Activated T-cell treated with anti-CD3 and anti-CD28 coated beads for 1 hour (primary cell): Measurements from ENCODE around the gene ZNF821.
"Not testable (repeated sequence)": the region's sequence is repeated elsewhere in the genome, so short reads cannot be mapped to it uniquely, and the experiment has no call there.

Source experiments
- DNase-seq: peaks from one replicate; pipeline ENCODE4 v3.0.0-alpha.2; 2020; ENCODE audit warnings: low read depth

Gene ZNF821

GRCh38 chr16:71902656-71903365, 18.8 kb upstream of the ZNF821 start:
- no peak for DNase-seq

DNA sequence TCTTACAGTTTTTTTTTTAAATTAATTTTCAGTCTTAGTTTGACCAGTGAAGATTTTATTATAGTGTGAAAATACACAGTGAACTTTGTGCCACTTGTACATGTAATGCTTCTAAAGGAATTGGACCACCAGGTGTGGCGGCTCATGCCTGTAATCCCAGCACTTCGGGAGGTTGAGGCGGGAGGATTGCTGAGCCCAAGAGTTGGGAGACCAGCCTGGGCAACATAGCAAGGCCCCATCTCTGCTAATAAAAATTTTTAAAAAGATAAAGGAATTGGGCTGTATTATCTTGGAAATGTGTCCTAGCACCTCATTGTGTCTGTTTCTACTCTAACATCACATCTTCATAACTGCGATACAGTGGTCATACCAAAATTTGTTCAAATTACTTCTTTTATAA, 15.2 kb upstream of the ZNF821 start:
- DNase-seq = no peak

DNA sequence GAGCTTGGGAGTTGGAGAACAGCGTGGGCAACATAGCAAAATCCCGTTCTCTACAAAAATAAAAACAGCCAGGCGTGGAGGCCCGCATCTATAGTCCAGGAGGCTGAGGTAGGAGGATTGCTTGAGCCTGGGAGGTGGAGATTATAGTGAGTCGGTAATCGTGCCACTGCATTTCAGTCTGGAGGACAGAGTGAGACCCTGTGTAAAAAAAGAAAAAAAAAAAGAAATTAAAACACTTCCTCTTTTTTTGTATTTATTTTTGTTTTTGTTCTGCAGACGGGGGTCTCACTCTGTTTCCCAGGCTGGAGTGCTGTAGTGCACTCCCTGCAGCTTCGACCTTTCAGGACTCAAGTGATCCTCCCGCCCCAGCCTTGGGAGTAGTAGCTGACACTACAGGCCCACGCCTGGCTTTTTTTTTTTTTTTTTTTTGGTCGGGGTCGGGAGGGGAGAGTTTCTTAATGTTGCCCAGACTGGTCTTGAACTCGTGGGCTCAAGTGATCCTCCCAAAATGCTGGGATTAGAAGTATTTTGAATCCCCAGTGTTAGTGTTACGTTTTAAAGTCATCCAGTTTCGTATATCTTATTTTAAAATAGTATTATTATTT, 12.9 kb upstream of the ZNF821 start:
- no peak for DNase-seq

DNA sequence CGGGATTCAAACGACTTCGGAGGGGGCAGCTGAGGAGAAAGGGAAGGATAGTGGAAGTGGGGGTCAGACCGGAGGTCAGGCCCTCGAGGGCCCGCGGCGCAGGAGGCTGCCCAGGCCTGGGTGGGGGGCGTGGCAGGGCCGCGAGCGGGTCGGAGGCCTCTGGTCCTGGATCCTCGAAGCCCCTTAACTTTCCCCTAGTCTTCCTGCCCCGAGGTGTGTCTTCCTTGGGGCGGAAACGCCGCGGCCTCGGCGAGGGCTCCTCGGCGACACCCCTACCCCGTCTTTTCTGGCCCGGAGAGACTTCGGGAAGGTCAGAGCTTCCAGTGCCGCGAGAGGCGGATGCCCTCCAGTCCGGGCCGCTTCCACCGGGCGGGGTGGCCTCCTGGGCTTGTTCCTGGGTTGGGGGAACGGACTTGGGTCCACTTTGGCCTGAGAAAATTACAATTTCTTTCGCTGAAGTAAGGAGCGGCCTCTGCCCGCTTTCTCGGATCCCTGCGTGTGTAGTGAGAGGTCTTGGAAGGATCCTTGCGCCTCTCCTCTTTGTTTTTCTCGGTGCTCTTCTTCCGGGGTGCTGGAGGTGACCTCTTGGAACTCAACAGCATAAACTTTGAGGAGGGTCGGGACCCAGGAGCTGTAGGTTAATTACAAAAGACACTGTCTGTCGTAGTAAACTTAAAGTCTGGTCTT, 11.8 kb upstream of the ZNF821 start:
- no peak for DNase-seq

DNA sequence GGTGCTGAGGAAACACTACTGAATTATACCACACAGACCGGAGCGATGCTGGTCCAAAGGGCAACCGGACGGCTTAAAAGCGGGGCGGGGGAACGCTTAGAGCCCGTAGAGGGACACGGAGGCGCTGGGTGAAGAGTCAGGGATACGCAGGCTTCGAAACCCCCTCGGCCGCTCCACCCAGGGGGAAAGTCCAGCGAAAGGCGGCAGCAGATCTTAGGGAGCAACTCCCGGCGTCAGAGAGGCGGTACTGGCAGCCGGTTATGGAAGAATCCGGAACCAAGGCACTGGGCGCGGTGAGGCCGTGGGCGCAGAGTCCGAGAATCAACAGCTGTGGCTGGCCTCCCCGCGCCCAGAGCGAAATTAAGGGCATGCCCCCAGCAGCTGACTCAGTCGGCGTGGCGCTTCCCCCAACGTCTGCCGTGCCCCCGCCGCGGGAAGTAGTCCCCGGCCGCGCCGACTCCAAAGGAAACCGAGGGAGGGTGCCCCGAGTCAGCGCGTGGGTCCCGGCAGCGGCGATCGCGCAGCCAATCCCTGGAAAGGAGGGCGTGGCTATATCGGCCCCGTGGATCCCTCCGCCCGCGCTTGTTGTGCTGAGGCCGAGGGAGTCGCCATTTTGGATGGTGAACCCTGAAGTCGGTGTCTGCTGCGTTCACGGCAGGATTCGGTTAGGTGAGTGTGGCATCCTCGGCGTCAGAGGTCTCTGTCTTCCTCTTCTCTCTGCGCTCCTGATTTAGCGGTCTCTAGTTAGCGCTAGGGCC, 11.1 kb upstream of the ZNF821 start, which contains the start of gene IST1:
IST1 (plus strand) TSS at position 611 of the 758 bp plus-strand sequence. CDS start 20,110 bp downstream, outside the sequence.
- DNase-seq = peak; percentile 96

DNA sequence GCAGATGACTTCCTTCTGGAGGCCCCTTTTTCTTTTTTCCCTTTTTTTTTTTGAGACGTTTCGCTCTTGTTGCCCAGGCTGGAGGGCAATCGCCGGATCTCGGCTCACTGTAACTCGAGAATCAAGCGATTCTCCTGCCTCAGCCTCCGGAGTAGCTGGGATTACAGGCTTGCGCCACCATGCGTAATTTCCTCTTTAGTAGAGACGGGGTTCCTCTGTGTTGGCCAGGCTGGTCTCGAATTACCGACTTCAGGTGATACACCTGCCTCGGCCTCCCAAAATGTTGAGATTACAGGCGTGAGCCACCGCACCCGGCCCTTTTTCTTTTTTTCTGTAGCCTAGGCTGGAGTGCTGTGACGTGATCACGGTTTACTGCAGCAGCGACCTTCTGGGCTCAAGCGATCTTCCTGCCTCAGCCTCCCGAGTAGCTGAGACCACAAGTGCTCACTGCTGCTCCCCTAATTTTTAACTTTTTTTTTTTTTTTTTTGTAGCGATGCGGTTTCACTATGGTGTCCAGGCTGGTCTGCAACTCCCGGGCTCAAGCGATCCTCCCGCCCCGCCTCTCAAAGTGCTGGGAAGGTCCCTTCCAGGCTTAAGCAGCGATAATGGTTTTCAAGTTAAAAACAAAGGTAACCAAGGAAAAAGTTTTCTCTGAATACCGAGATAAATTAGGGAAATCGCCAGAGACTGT, 10.4 kb upstream of the ZNF821 start:
- DNase-seq = peak; percentile 15

DNA sequence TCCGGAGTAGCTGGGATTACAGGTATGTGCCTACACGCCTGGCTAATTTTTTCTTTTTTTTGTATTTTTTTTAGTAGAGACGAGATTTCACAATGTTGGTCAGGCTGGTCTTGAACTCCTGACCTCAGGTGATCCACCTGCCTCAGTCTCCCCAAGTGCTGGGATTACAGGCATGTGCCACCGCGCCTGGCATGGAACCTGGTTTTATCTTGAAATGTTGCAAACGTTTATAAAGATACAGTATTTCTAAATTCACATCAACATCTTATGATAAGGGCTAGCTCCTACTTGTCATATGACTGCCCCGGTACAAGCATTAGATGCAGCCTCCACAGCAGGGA, 9.9 kb upstream of the ZNF821 start:
- no peak for DNase-seq

GRCh38 chr16:71889147-71889546, 5.2 kb upstream of the ZNF821 start:
- DNase-seq = no peak

DNA sequence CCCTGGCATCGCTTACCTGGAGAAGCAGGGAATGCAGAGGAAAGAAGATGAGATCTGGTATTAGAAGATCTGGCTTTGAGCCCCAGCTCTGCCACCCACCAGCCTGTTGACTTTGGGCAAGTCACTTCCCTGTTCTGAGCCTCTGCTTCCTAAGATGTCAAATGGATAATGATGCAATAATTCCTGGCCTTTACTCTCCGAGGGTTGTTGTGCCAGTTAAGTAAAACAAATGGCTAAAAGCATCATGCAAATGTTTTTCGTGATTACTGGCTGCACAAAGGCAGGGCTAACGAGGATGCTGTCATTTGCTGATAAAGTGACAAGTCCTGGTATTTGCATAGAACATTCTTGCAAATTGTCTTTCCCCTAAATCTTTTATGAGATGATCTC, 1.3 kb upstream of the ZNF821 start:
- no peak for DNase-seq

DNA sequence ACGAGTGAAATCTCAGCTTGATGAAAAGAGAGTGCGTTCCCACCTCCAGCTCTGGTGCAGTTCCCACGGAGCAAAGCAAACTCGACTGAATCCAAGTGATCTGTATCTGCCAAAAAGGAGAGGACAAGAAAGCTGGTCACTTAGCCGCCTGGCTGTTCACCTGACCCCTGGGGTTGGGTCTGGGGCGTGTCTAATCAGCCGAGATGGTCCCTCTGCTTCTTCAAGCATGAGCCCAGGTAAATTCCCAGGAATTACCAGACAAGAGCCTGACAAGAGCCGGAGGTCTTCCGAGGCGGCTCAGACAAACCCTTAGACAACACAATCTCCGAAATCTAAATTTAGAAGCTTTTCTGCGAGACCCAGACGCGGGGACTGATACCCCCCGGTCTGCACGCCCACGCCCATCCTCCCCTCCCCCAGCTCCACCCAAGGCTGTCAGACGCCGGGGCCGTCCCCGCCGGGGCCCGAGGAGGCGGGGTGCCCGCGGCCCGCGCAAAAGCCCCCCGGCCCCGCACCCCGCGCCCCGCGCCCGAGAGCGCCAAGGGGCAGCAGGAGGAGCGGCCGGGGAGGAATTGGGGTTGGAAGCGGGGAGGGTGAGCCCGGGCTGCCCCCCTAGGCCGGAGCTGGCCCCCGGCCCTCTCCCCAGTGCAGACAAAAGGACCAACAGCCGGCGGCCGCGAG, 674 bp downstream of the ZNF821 start:
- DNase-seq = peak; percentile 44

- peak; percentile 65 for DNase-seq
These were observed 1.3 kb downstream of the ZNF821 start for GRCh38 chr16:71882505-71883167.

DNA sequence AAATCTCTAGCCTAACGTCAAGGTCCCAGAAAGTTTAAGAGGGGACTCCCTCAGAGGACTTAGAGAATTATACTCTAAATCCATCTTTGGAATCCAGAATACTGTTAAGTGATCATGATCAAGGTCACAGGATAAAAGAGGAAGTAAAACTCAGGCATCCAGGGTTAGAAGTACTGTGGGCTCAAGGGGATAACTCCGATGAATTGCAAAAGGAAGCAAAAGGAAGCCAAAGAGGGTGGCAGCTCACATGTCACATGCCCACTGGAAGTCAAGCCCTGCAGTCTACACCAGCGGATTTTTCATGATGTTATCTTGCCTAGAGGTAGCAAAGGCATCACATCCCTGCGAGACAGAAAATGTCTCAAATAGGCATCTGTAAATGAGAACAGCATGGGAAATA, 3.8 kb downstream of the ZNF821 start:
- no peak for DNase-seq

GRCh38 chr16:71878911-71879310, 5.1 kb downstream of the ZNF821 start:
- no peak for DNase-seq

DNA sequence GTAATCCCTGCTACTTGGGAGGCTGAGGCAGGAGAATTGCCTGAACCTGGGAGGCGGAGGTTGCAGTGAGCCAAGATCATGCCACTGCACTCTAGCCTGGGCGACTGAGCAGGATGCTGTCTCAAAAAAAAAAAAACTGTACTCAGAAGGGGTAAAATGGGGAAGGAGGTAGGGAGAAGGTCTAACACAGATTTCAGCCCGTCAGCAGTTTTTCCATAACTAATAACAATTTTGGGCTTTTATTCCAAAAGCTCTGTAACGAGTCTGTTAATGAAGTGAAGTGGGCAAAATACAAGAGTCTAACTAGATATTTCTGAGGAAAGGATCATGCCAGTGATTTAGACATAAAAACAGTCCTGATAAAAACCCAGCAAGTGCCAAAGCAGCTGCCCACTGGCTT, 10.8 kb downstream of the ZNF821 start:
- no peak for DNase-seq

DNA sequence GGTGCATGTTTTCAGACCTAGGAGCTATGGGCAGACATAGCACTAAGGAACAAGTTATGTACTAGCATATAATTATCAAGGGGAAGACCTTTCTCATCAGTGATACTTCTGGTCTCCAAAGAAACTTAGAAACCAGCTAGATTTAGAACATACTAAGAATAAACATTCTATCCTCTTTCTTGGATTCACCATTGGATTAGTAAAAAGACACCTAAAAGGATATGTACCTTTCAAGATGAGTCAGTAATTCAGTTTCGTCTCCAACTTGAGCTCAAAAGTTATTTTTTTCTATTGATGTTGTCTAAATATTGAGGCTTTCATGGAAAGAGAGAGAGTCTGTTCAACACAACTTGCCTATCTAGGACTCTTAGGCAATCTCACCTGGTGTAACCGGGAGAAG, 13.2 kb downstream of the ZNF821 start:
- no peak for DNase-seq

DNA sequence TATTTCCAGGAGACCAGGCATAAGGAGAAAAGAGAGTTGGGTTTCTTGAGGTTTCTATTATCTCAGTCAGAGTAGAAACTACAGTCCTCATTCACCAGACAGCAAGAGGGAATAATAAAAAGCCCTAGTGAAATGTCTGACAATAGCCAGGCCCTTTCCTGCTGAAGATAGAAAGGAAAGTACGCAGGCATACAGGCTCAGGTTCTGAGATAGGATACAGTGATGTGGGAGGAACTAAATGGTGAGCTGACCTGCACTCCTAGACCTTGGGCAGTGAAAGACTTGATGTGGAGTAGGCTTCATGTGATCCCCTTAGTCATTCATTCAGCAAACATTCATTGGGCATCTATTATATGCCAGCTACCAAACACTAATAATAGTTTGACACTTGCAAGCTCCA, 14.9 kb downstream of the ZNF821 start:
- DNase-seq = no peak

DNA sequence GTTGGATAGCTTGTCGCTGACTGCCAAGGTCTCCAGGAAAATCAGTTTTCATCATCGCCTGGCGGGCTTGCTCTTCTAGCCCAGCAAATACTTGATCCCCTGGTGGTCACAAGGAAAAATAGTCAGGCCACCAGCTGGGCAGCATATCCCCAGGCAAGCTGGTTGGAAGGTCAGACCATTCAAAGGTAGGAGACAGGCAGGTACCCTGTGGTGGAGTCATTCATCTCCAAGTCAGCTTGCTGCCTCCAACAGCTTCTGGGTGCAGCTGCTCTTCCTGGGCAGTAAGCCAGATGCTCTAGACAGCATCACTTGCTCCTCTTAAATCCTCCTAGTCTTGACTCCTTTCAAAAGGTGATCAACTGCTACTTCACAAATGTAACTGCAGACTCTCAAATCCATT, 16.0 kb downstream of the ZNF821 start:
- no peak for DNase-seq

- DNase-seq = not testable (repeated sequence)
These were observed 16.8 kb downstream of the ZNF821 start for GRCh38 chr16:71867175-71867574.

DNA sequence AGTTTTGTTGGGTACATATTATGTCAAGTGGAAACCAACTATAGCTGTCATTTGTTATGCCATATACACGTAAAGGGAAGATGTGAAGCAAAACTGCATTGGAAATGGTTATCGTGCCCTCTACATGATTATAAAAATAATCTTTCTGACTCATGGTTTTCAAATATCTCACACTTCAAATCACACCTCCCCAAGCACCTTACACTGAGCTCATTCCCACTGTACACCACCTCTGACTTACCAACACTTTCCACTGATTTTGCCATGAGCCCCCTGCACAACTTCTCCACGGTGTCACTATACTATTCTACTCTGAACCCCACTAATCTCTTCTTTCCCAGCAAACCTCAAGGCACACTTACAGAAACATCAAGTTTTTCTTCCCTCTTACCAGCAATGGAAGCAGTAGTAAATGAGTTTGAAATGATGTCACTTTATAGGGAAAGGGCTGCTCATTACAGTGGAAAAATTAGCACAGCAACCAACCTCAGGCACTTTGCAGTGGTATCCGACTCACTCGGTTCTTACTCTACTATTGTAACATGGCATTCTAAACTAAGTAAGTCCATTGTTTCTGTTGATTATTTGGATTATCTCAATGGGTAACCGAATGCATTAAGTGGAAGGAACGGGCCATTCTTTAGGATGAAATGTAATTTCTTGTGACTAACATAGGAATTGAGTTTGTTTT, 18.7 kb downstream of the ZNF821 start:
- no peak for DNase-seq

- DNase-seq = no peak
These were observed 20.0 kb downstream of the ZNF821 start for GRCh38 chr16:71863995-71864394.
